Measurements from ENCODE around the gene CYP3A7.
"Not testable (repeated sequence)": the region's sequence is repeated elsewhere in the genome, so short reads cannot be mapped to it uniquely, and the experiment has no call there.

GRCh38 chr7:99745395-99745794 lies 10.4 kb upstream of the CYP3A7 start:
- not testable (repeated sequence) for TF ChIP-seq EZH2 (IDR thresholded peaks at IDR 0.05; ENCODE audit: borderline replicate concordance, insufficient read depth, low read depth, low read length, poor library complexity, severe bottlenecking); CTCF (IDR thresholded peaks at IDR 0.05)

Measured in B cell (primary cell).